LNCAP (cell line): ENCODE data around the gene DNMT3A.

Source experiments
- TF ChIP-seq, protein P1 (sequence below): fragments of 450-650 bp; IDR thresholded peaks from 2 replicates; pipeline ENCODE4 v1.5.1; 2017; ENCODE audit warnings: mild to moderate bottlenecking

Gene DNMT3A

DNA sequence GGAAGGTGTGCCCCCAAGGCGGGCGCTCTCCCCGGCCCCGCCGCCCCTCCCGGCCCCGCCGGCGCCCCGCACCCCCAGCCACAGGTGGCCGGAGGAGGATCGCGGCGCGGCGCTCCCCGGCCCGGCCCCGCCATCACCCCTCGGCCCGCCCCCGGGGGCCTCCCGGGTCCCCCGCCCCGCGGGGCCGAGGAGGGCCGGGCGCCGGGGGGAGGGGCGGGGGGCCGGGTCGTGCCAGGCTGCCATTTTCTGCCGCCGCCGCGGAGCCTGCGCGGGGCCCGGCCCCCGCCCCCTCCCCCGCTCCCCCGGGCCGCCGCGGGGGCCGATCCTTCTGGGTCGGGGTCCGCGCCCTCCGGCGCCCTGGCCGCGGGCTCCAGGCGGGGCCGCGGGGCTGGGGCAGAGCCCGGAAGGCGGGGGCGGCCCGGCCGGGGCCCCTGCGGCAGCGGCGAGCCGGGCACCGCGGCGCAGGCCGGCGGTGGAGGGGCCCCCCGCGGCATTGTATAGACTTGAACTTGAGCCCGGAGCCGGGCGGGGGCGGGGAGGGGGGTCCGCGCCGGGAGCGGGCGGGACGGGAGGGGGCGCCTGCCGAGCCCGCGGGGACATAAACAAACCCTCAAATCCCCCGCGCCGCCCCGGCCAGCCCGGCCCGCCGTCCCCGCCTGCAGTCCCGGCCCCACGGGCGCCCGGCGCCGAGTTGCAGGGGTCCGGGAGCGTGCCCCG, 556 bp downstream of the DNMT3A start:
- TF ChIP-seq, protein P1, sequence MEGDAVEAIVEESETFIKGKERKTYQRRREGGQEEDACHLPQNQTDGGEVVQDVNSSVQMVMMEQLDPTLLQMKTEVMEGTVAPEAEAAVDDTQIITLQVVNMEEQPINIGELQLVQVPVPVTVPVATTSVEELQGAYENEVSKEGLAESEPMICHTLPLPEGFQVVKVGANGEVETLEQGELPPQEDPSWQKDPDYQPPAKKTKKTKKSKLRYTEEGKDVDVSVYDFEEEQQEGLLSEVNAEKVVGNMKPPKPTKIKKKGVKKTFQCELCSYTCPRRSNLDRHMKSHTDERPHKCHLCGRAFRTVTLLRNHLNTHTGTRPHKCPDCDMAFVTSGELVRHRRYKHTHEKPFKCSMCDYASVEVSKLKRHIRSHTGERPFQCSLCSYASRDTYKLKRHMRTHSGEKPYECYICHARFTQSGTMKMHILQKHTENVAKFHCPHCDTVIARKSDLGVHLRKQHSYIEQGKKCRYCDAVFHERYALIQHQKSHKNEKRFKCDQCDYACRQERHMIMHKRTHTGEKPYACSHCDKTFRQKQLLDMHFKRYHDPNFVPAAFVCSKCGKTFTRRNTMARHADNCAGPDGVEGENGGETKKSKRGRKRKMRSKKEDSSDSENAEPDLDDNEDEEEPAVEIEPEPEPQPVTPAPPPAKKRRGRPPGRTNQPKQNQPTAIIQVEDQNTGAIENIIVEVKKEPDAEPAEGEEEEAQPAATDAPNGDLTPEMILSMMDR: no peak

GRCh38 chr2:25340181-25340921, 1.4 kb downstream of the DNMT3A start:
- TF ChIP-seq, protein P1: no peak

GRCh38 chr2:25339791-25340180, 1.9 kb downstream of the DNMT3A start:
- TF ChIP-seq, protein P1: no peak

- TF ChIP-seq, protein P1: no peak
Measured at GRCh38 chr2:25339211-25339674, 2.5 kb downstream of the DNMT3A start.

- TF ChIP-seq, protein P1: no peak
Measured at GRCh38 chr2:25338401-25338800, 3.3 kb downstream of the DNMT3A start.

DNA sequence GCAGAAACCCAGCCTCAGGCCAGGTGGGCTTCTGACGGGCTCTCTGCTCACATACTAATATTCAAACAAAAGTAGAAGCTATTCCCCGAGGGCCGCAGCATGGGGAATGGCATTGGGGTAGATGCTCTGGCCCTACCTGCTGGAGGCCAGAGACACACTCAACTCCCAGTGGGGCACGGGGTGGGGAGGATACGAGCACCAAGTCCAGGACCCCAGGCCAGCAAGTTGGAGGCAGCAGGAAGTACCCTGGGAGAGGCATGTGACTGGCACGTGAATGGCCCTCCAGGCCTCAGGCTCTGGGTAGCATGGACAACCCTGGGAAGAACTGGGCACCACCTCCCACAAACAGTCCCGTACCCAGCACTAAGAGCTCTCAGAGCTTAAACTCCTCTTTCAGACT, 3.8 kb downstream of the DNMT3A start:
- TF ChIP-seq, protein P1: no peak

DNA sequence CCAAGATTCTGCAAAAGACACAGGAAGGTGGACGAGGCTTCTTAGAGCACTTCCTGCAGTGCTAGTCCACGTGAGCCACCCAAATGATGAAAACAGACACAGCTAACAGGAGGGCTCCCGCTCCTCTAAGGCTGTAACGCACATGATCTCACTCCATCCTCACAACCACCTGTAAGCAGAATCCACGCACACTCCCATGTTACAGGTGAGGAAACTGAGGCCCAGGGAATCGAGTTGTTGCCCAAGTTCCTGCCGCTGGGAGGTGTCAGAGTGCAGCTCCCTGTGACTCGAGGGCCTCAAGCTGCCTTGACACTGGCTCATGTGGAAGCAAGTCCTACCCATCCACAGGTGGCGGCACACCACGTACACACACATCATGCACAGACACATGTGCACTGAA, 4.4 kb downstream of the DNMT3A start:
- TF ChIP-seq, protein P1: no peak
